Activated T-helper 1 cell treated with anti-CD3 and anti-CD28 coated beads, Interleukin-2, amount 50 U/mL, for 16 hours (primary cell): ENCODE data around the gene NKAPD1.
"Not testable (repeated sequence)": the region's sequence is repeated elsewhere in the genome, so short reads cannot be mapped to it uniquely, and the experiment has no call there.

Source experiments
- DNase-seq, 2 donors: peaks; one replicate each; pipeline ENCODE4 v3.0.0-alpha.2; 2020; ENCODE audit warnings: low read depth in 1 of 2, low spot score in 1 of 2

NKAPD1 gene, protein sequence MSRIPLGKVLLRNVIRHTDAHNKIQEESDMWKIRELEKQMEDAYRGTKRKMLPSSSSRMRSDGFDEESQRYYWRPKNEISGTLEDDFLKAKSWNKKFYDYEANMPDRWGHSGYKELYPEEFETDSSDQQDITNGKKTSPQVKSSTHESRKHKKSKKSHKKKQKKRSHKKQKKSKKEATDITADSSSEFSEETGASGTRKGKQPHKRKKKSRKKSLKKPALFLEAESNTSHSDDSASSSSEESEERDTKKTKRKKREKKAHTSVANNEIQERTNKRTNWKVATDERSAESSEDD

DNA sequence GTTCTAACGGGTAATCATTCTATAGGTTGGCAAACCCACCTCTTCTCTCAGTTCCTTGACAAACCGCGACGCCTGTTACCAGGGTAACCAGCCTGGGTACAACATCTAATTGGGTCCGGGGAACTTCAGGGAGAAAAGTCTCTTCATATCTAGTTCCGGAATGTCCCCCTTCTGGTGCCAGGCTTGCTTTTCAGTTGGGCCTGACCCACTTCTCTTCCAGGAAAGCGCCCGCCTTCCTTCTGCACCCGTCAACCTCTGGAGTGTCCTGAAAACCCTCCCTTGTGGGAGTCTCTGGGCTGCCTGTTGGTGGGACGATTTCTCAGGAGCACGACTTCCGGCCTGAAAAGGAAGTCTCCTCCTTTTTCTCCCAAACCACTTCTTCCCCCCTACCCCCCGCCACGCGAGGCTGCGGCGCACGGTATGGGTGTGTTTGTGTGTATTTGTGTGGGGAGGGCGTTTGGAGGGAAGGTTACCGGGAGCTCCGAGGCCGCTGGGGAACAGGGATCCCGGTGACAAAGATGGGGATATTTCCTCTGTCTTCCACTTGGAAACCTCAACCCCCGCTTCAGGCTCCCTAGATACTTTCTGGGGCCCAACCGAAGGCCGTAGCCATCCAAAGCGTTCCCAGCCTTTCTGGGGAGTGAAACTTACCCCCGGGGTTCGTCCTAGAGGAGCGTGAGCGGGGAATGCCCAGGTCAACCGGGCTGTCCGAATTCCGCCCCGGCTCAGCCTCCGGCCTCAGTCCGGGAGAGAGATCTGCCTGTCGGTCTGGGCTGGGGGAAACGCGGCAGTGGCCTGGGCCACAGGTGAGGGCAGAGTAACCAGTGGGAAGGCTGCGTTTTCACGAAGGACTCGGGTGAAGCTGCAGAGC, at the start of gene NKAPD1, which contains the start of gene PIH1D2:
NKAPD1 (plus strand) TSS at position 359 of the 871 bp plus-strand sequence. CDS start 1,276 bp downstream, outside the sequence.
PIH1D2 (minus strand) TSS at position 77 of the 871 bp plus-strand sequence. CDS start 843 bp downstream, outside the sequence.
- DNase-seq = peak; percentile 60 to 67

DNA sequence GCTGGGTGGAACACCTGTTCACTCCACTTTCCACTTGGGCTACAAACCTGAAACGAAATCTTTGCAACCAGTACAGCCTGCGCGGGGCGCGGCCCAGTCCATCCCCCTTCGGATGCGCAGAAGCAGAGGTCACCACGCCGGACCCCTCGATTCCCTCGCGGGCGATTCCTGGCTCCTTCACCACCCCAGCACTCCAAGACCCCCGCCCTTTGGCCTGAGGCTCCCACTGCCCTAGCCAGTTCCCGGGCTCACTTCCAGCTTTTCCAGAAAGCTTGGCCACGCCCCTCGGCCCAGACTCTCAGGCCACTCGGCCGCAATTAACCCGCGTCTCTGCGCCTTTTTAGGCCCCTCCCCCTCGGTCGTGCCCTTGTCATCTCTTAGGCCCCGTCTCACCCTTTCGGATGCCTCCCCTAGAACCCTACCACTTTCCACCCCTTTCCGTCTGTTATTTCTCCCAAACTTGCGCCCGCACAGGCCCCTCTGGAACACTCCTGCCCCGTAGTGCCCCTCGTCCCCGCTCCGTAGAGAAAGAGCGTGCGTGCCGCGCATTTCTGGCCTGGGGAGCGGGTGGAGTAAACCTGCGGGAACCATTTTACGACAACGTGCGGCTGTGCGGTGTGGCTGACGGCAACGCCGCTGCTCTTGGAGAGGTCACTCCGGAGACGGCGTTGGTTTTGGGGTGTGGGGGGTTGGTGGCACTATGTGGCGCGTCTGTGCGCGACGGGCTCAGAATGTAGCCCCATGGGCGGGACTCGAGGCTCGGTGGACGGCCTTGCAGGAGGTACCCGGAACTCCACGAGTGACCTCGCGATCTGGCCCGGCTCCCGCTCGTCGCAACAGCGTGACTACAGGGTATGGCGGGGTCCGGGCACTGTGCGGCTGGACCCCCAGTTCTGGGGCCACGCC, 49.1 kb upstream of the NKAPD1 start, which contains the start of gene DLAT:
DLAT (plus strand) TSS at position 636 of the 906 bp plus-strand sequence; CDS start at position 701, 65 bp downstream.
- peak; percentile 63 to 68 for DNase-seq

DNA sequence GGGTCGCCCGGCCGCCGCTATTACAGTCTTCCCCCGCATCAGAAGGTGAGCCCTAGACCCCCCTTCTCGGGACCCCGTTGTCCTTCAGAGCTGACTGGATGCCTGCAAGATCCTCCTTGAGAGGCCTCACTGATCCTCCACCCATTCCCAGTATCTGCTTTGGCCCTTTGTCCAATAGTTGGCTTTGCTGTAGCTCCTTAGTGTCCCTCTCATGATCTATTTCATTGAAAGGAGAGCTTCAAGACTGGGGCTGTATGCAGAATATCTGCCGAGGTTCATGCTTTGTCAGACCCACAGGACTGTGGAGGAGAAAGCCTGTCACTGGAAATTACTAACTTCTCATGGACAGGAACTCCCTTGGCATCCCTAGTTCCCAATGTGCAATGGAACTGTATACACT, 48.4 kb upstream of the NKAPD1 start:
- DNase-seq = no peak

DNA sequence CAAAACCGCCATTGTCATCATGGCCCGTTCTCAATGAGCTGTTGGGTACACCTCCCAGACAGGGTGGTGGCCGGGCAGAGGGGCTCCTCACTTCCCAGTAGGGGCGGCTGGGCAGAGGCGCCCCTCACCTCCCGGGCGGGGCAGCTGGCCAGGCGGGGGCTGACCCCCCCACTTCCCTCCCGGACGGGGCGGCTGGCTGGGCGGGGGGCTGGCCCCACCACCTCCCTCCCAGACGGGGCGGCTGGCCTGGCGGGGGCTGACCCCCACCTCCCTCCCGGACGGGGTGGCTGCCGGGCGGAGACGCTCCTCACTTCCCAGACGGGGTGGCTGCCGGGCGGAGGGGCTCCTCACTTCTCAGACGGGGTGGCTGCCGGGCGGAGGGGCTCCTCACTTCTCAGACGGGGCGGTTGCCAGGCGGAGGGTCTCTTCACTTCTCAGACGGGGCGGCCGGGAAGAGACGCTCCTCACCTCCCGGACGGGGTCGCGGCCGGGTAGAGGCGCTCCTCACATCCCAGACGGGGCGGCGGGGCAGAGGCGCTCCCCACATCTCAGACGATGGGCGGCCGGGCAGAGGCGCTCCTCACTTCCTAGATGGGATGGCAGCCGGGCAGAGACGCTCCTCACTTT, 47.2 kb upstream of the NKAPD1 start:
- DNase-seq = not testable (repeated sequence)

DNA sequence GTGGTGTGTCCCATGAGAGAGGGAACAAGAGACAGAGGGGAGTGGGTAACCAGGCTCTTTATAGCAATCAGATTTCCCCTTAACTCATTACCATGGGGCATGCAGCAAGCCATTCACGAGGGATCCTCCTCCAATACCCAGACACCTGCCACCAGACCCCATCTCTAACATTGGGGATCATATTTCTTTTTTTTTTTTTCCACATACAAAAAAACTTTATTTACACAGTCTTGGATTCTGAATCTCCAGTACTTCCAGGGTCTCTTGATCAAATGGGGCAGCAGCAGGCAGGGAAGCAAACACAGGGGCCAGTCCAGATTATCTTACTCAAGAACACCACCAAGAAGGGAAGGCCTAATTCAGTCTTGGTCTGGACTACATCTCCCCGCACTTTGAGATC, 44.6 kb upstream of the NKAPD1 start:
- DNase-seq = no peak

DNA sequence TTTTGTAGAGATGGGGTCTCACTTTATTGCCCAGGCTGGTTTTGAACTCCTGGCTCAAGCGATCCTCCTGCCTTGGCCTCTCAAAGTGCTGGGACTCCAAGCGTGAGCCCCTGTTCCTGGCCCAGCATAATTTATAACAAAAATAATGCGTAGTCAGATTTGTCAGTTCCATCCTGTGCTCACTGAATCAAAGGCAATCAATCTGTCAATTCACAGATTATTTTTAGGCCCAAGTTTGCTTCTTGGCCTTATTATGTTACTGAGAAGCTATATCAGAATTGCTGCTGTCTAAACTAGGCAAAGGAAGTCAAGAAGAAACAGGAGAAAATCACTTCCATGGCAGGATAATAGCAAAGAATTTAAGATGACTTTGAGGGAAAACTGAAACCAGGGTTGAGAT, 40.2 kb upstream of the NKAPD1 start:
- no peak for DNase-seq

DNA sequence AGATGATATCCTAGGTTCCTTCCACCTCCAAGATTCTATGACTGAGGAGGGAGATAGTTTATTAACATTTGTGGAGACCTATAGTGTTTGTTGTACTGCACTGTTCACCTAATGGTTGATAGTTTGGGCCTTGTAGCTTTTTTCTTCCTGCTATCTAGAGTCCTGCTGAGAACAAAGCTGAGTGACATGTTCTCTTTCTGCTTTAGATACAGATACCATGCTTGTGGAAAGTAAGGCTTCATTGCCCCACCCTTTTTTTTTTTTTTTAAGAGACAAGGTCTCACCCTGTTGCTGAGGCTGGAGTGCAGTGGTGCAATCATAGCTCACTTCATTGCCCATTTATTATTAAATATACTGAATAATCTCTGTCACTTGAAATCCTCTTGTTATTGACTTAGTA, 36.6 kb upstream of the NKAPD1 start:
- no peak for DNase-seq

DNA sequence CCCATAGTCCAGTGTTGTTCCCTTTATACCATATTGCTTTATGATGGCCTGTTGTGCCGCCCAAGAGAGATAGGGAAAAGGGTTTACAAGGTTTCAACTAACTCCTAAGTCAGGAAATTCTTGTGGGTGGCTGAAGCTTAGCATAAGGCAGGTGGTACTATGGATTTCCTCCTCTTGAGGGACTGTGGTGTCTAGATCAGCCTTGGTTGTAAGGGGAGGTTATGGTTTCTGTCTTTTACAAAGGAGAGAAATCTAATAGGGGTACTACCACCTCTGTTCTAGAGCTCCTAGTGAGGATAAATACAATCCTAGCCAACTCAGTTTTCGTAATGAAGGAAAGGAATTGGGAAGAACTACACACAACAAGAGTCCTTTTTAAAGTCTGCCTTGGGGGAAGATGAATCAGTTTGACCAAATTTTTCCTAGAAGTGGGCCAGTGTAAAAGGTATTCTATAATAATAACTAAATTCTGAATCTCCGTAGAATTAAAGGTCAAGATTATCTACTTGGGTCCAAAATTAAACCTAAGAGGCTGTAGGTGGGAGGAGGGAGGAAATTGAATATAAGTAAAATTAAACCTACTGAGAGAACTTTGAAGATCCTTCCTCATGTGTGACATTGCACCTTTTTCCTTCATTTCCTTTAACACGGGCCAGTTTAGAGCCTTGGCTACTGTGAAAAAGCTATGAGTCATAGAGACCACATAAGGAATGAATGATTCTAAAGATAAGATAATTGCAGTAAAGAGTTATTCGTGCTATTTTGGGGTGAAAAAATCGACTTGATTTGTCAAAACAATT, 31.7 kb upstream of the NKAPD1 start:
- DNase-seq = no peak

DNA sequence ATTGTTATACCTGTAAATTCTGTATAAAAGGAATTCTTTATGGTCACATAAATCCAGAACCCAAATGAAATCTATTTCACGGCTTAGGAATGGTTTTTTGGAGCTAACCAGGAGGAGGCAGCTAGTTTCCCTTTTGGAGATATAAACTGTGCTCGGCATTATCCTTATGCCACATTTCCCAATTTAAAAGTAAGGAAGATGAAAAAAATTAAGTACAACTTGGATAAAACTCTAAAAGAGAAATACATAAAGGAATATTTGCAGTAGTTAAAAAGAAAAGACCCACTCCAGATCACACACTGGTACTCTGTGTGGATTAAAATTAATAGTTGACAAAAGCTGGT, 31.2 kb upstream of the NKAPD1 start:
- no peak for DNase-seq

DNA sequence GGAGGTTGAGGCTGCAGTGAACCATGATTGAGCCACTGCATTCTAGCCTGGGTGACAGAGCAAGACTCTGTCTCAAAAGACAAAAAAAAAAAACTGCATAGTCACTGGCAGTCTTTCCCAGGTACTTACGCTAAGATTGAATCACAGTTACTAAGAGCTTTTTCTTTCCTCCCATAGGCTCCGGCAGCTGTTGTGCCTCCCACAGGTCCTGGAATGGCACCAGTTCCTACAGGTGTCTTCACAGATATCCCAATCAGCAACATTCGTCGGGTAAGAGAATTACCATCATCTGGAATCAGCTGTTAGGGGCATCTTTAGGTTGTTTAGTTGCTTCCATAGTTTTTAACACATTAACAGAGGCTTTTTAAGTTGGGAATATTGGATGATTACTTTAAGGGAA, 29.1 kb upstream of the NKAPD1 start:
- DNase-seq = no peak

DNA sequence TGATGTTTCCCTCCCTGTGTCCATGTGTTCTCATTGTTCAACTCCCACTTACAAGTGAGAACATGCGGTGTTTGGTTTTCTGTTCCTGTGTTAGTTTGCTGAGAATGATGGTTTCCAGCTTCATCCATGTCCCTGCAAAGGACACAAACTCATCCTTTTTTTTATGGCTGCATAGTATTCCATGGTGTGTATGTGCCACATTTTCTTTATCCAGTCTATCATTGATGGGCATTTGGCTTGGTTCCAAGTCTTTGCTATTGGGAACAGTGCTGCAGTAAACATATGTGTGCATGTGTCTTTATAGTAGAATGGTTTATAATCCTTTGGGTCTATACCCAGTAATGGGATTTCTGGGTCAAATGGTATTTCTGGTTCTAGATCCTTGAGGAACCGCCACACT, 27.5 kb upstream of the NKAPD1 start:
- DNase-seq = not testable (repeated sequence)

DNA sequence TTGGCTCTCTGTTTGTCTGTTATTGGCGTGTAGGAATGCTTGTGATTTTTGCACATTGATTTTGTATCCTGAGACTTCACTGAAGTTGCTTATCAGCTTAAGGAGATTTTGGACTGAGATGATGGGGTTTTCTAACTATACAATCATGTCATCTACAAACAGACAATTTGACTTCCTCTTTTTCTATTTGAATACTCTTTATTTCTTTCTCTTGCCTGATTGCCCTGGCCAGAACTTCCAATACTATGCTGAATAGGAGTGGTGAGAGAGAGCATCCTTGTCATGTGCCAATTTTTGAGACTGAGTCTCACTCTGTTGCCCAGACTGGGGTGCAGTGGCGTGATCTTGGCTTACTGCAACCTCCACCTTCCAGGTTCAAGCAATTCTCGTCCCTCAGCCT, 25.8 kb upstream of the NKAPD1 start:
- DNase-seq = not testable (repeated sequence)

DNA sequence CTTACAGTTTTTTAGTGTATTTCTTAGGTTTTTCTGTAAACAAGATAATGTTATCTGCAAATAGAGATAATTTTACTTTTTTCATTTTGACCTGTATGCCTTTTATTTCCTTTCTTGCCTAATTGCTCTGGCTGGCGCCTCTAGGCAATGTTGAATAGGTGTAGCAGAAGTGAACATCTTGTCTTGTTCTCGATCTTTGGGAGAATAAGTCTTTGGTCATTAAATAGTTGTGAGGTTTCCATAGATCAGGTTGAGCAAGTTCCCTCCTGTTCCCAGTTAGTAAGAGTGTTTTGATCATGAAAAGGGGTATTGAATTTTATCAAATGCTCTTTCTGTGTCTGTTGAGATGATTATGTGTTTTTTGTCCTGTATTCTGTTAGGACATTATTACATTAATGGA, 24.3 kb upstream of the NKAPD1 start:
- DNase-seq = no peak

DNA sequence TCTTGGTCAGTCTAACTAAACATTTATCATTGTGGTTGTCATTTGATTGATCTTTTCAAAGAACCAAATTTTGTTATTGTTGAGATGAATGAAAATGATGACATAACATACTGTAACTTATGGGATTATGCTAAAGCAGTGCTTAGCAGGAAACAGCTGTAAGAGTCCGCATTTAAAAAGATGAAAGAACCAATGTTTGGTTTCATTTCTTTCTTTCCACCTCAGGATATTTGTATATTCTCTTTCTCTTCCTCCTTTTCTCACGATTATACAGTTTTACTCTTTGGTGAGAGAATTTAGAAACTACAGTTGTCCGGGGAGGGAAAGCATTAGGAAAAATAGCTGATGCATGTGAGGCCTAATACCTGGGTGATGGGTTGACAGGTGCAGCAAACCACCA, 23.4 kb upstream of the NKAPD1 start:
- no peak for DNase-seq

DNA sequence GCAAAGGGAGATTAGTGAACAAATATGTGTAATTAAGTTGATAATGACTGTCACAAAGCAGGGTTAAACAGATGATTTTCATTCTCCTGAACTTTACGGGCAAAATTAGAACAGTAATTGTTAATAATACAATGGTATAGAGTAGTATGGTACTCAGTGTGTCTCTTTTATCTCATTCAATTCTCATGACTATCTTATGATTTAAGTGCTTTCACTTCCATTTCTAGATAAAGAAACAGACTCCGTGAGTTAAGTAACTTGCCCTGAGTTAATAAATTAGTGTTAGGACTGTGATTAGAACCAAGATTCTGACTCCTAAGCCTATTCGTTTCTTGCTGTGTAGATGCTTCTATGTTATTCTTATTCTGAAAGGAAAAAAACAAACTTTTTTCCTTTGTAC, 22.3 kb upstream of the NKAPD1 start:
- no peak for DNase-seq

DNA sequence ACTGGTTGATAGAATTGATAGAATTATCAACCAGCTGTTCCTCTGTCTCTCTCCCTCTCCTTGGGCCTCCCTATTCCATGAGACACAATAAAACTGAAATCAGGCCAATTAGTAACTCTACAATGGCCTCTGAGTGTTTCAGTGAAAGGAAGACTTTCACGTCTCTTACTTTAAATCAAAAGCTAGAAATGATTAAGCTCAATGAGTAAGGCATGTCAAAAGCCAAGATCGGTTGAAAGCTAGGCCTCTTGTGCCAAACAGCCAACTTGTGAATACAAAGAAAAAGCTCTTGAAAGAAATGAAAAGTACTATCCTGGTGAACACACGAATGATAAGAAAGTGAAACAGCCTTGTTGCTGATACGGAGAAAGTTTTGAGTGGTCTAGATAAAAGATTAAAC, 16.9 kb upstream of the NKAPD1 start:
- DNase-seq = no peak

DNA sequence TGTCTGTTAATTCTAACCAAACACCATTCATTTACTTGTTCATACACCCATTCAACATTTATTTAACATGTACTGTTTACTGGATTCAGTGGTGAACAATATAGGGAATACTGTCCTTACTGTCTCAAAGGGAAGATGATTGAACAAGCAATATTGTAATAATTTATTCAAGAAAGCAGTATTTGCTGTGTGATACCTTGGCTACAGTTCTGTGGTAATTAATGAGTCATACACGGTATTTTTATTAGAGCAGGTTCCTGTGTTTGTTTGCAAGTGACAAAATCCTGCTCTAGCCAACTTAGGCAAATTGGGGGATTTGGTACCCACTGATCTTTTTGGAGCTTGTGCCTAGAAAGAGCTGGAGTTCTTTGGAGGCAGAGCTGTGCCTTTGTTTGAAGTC, 16.0 kb upstream of the NKAPD1 start:
- DNase-seq = no peak

DNA sequence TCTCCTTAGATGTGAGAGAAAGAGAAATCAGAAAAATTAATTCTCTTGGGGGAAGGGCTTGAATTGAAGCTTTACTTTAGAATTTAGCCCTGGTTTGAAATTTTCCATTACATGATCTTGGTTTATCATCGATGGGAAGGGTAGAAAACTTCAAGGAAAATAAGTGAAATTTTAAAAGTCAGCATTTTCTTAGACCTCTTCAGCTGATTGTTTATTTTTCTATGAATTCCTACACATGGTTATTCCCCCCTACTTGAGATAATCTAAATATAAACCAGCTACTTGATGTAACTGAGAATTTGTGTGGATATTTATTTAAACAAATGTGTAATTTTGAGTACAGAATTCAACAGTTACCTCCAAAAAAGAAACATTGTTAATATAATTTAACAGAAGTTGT, 11.2 kb upstream of the NKAPD1 start:
- DNase-seq = no peak

DNA sequence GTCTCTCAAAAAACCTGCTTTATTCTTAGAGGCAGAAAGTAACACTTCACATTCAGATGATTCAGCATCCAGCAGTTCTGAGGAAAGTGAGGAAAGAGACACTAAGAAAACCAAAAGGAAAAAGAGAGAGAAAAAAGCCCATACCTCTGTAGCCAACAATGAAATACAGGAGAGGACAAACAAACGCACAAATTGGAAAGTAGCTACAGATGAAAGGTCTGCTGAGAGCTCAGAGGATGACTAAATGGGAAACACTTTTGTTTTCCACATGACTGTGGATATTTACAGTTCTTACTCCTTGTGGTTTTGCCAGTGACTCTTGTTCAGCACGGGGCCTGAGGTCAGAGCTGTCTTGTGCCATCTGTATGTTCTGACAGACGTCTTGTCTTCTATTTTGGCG, 8.6 kb downstream of the NKAPD1 start:
- no peak for DNase-seq

DNA sequence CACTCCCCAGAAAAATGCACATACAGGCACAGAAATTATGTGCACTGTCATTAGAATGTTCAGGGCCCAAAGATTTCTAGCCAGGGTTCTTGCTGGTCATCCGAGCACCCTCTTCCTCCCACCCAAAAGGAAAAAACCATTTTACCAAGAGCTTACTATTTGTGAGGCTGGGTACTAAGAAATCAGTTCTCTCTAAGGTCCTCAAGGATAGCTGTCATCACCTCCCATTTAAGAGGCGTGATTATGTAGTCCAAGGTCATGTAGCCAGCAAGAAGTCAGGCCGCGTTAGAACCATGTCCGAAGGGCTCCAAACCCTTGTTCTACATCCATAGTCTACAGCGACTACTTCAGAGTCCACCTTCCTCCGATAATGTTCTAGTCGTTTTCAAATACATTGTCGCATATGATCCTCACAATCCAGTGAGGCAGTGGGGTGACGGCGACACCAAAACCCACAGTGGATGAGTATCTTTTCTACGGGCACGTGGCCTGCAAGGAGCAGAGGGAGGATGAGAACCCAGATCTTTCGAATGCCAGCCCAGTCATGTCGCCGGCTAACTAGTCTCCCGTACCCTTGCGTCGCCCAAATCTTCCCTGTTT, 11.8 kb downstream of the NKAPD1 start:
- no peak for DNase-seq
